Transverse colon (tissue), 4 donors: ENCODE measurements around the gene EXOC3L4.

Experiments used
- EP300 ChIP-seq: sonication (generic); formaldehyde crosslinking; IDR thresholded peaks from one replicate; pipeline ENCODE4 v1.6.1; 2017; ENCODE audit warnings: antibody characterized with exemption, low read depth
- POLR2A ChIP-seq: fragments of 450-650 bp; IDR thresholded peaks from one replicate; pipeline ENCODE4 v1.6.1; 2016; ENCODE audit warnings: antibody characterized with exemption, mild to moderate bottlenecking, moderate library complexity
- POLR2AphosphoS5 ChIP-seq, 3 donors: sonication (generic); formaldehyde crosslinking; IDR thresholded peaks; one replicate each; pipeline ENCODE4 v1.6.1; 2016; ENCODE audit warnings: antibody characterized with exemption in 3 of 3
- TF ChIP-seq, protein P1 (sequence below), 5 experiments: fragments of 200-600 bp in 3 of 5; fragments of 450-650 bp in 2 of 5; sonication (generic) in 3 of 5; IDR thresholded peaks; 1 replicate in 2 of 5; 2 replicates in 3 of 5; pipeline ENCODE4 v1.5.1; 2016 to 2017; ENCODE audit warnings: antibody characterized with exemption in 5 of 5, inconsistent platforms in 3 of 5, mild to moderate bottlenecking in 2 of 5, moderate library complexity in 1 of 5

DNA sequence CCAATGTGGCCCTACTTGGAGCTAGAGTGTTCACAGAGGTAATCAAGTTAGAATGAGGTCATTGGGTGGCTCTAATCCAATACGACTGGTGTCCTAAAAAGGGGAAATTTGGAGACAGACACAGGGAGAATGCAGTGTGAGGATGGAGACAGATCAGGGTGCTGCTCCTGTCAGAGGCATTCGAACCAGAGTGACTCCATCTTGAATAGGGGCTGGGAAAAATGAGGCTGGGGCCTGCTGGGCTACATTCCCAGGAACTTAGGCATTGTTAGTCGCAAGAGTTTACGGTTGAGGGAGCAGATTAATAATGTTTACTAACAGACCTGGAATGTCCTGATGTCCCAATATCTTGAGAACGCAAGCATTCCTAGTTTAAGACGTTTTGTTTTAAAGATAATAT is 49.0 kb downstream of the EXOC3L4 start:
- TF ChIP-seq EP300 (no peak), POLR2AphosphoS5 (IDR thresholded peaks at IDR 0.05) (no peak), POLR2A (no peak)
- TF ChIP-seq, protein P1, sequence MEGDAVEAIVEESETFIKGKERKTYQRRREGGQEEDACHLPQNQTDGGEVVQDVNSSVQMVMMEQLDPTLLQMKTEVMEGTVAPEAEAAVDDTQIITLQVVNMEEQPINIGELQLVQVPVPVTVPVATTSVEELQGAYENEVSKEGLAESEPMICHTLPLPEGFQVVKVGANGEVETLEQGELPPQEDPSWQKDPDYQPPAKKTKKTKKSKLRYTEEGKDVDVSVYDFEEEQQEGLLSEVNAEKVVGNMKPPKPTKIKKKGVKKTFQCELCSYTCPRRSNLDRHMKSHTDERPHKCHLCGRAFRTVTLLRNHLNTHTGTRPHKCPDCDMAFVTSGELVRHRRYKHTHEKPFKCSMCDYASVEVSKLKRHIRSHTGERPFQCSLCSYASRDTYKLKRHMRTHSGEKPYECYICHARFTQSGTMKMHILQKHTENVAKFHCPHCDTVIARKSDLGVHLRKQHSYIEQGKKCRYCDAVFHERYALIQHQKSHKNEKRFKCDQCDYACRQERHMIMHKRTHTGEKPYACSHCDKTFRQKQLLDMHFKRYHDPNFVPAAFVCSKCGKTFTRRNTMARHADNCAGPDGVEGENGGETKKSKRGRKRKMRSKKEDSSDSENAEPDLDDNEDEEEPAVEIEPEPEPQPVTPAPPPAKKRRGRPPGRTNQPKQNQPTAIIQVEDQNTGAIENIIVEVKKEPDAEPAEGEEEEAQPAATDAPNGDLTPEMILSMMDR (IDR thresholded peaks at IDR 0.05): no peak
